Chondrocyte (in vitro differentiated cells): Measurements from ENCODE around the gene MAT2A. TPM values are rescaled to one million over a fixed set of nuclear protein-coding genes. Genes with fewer than 3 reads are reported as not detected.
A peak's percentile ranks its signal among the peaks of the same experiment; 100 is the strongest.

Experiments used
- DNase-seq: peaks from one replicate; pipeline ENCODE4 v3.0.0; 2021; ENCODE audit warnings: mixed read lengths, low spot score
- H3K27ac Mint-ChIP-seq: one replicate; pipeline ENCODE4 v1.8.0; 2021; ENCODE audit warnings: mild to moderate bottlenecking, moderate library complexity, mixed read lengths; ENCODE audit not compliant: unreplicated experiment
- H3K27me3 Mint-ChIP-seq: 2 replicates; pipeline ENCODE4 v1.8.0; 2021; ENCODE audit warnings: low read depth, mixed read lengths
- H3K36me3 Mint-ChIP-seq: 2 replicates; pipeline ENCODE4 v1.8.0; 2021; ENCODE audit warnings: low read depth, mixed read lengths
- H3K4me1 Mint-ChIP-seq: 2 replicates; pipeline ENCODE4 v1.8.0; 2021; ENCODE audit warnings: low read depth, mild to moderate bottlenecking, mixed read lengths
- H3K4me3 Mint-ChIP-seq: one replicate; pipeline ENCODE4 v1.8.0; 2021; ENCODE audit warnings: mild to moderate bottlenecking, moderate library complexity, mixed read lengths; ENCODE audit not compliant: unreplicated experiment
- H3K9me3 Mint-ChIP-seq: 2 replicates; pipeline ENCODE4 v1.8.0; 2021; ENCODE audit warnings: low read depth, mixed read lengths
- total RNA-seq: library from RNA; stranded (reverse); gene quantifications from 3 replicates; pipeline ENCODE4 v1.2.1, GENCODE V29; 2021
- TF ChIP-seq, protein P1 (sequence below): fragments of 200-600 bp; sonication (generic); IDR thresholded peaks from 2 replicates; pipeline ENCODE4 v1.5.0; 2021; ENCODE audit warnings: antibody characterized with exemption, mild to moderate bottlenecking, moderate library complexity

Gene MAT2A
- total RNA-seq, 1 donor from 2014 or later: 155 TPM

- peaks cover 25% of the 10 kb centered on the region for H3K4me1 Mint-ChIP-seq
- H3K36me3 Mint-ChIP-seq: no peaks in the 10 kb centered on the region
- no peaks in the 10 kb centered on the region for H3K9me3 Mint-ChIP-seq
- no peak for DNase-seq
- no peak overlapping the region for H3K27ac Mint-ChIP-seq
- no peak overlapping the region for H3K4me3 Mint-ChIP-seq
- TF ChIP-seq, protein P1, sequence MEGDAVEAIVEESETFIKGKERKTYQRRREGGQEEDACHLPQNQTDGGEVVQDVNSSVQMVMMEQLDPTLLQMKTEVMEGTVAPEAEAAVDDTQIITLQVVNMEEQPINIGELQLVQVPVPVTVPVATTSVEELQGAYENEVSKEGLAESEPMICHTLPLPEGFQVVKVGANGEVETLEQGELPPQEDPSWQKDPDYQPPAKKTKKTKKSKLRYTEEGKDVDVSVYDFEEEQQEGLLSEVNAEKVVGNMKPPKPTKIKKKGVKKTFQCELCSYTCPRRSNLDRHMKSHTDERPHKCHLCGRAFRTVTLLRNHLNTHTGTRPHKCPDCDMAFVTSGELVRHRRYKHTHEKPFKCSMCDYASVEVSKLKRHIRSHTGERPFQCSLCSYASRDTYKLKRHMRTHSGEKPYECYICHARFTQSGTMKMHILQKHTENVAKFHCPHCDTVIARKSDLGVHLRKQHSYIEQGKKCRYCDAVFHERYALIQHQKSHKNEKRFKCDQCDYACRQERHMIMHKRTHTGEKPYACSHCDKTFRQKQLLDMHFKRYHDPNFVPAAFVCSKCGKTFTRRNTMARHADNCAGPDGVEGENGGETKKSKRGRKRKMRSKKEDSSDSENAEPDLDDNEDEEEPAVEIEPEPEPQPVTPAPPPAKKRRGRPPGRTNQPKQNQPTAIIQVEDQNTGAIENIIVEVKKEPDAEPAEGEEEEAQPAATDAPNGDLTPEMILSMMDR: no peak
- peaks cover 2% of the 10 kb centered on the region for H3K27me3 Mint-ChIP-seq
These were observed 44.8 kb downstream of the MAT2A start for GRCh38 chr2:85583667-85584353.

GRCh38 chr2:85584354-85584856, 45.4 kb downstream of the MAT2A start, which contains the start of gene VAMP5:
Gene VAMP5 (plus strand): TSS chr2:85584431. CDS start chr2:85584491, 60 bp downstream.
- DNase-seq: no peak

DNA sequence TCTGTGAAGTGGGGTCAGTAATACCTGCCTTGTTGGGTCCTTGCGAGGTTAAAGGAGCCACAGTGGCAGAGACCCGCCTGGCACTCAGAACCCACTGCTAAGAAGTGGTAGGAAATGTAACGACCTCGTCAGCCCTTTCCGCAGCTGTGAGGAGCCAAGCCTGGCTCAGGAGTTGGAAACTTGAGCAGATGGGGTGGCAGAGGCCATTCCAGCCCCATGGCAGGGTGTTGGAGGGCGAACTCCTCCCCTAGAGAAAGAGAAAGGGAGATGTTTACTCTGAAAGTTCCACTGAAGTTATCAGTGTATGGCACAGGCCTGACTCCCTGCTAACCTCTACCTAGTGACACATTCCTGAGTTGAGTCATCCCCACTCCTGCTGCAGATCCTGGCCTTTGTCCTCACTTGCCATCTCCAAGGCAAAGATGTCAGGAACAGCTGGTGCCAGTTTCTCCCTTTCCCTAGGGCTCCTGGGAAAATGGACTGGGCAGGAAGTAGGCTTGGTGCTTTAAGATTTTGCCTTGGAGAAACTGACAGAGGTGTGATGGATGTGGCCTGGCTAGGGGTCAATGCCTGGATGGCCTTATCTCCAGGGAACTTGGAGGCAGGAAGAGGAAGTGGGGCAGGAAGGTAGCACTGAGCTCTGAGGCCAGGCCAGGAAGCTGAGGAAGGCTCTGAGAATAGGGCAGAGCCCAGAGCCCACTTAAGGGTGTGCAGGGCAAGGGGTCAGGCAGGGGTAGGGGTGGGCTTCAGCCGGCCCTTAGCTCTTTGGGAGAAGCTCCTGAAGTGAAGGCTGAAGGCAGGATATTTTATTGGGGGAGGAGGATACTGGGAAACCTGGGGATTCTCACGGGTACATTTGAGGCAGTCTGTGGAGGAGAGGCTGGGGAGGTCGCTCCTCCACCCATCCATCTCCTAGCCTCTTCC, 46.2 kb downstream of the MAT2A start:
- TF ChIP-seq, protein P1: no peak
- peaks cover 20% of the 10 kb centered on the region for H3K4me1 Mint-ChIP-seq
- H3K9me3 Mint-ChIP-seq: no peaks in the 10 kb centered on the region
- no peaks in the 10 kb centered on the region for H3K36me3 Mint-ChIP-seq
- no peak overlapping the region for H3K4me3 Mint-ChIP-seq
- H3K27me3 Mint-ChIP-seq: no peaks in the 10 kb centered on the region
- DNase-seq: no peak
- H3K27ac Mint-ChIP-seq: peak overlapping the region; percentile 67

More at GRCh38 chr2:85584354-85584856, 45.4 kb downstream of the MAT2A start, which contains the start of gene VAMP5:
- TF ChIP-seq, protein P1: no peak
- Mint-ChIP-seq H3K36me3 (no peaks in the 10 kb centered on the region), H3K9me3 (no peaks in the 10 kb centered on the region), H3K27ac (peak within 1 kb of the TSS; percentile 45), H3K4me3 (no peak within 1 kb of the TSS), H3K4me1 (peaks cover 20% of the 10 kb centered on the region), H3K27me3 (no peaks in the 10 kb centered on the region)

GRCh38 chr2:85585781-85586105, 46.8 kb downstream of the MAT2A start:
- Mint-ChIP-seq H3K27me3 (no peaks in the 10 kb centered on the region), H3K4me3 (no peak overlapping the region), H3K27ac (peak overlapping the region; percentile 67), H3K9me3 (no peaks in the 10 kb centered on the region), H3K36me3 (no peaks in the 10 kb centered on the region), H3K4me1 (peaks cover 27% of the 10 kb centered on the region)
- no peak for DNase-seq
- TF ChIP-seq, protein P1: no peak

GRCh38 chr2:85588236-85588635, 49.3 kb downstream of the MAT2A start:
- H3K36me3 Mint-ChIP-seq: no peaks in the 10 kb centered on the region
- H3K4me3 Mint-ChIP-seq: no peak overlapping the region
- no peak overlapping the region for H3K27ac Mint-ChIP-seq
- H3K4me1 Mint-ChIP-seq: peaks cover 35% of the 10 kb centered on the region
- H3K9me3 Mint-ChIP-seq: no peaks in the 10 kb centered on the region
- no peaks in the 10 kb centered on the region for H3K27me3 Mint-ChIP-seq
- DNase-seq: no peak
- TF ChIP-seq, protein P1: no peak
